OCI-LY1 (cell line): ENCODE data around the gene DBH.

ENCODE experiments used
- H2AFZ ChIP-seq: fragments of 200-600 bp; sonication (generic), shearing (Covaris generic); 2 replicates; pipeline ENCODE4 v1.6.0; 2014; ENCODE audit warnings: antibody characterized with exemption, mild to moderate bottlenecking, low read length
- H3F3A ChIP-seq: fragments of 200-600 bp; sonication (generic), shearing (Covaris generic); 2 replicates; pipeline ENCODE4 v1.6.0; 2014; ENCODE audit warnings: mild to moderate bottlenecking, antibody characterized with exemption, low read length, moderate library complexity; ENCODE audit not compliant: insufficient read depth
- H3K27ac ChIP-seq: fragments of 200-600 bp; sonication (generic); 2 replicates; pipeline ENCODE4 v1.5.1; 2014; ENCODE audit warnings: low read length, mixed run types, mild to moderate bottlenecking, low read depth; ENCODE audit not compliant: poor library complexity, severe bottlenecking
- H3K27me3 ChIP-seq: fragments of 200-600 bp; sonication (generic); 2 replicates; pipeline ENCODE4 v1.6.0; 2014; ENCODE audit warnings: antibody characterized with exemption, mild to moderate bottlenecking, low read length, moderate library complexity; ENCODE audit not compliant: insufficient read depth
- H3K36me3 ChIP-seq: fragments of 200-600 bp; sonication (generic); 2 replicates; pipeline ENCODE4 v1.6.1; 2014; ENCODE audit warnings: mild to moderate bottlenecking, antibody characterized with exemption, low read length, moderate library complexity, mixed read lengths; ENCODE audit not compliant: insufficient read depth
- H3K4me1 ChIP-seq: fragments of 200-600 bp; sonication (generic); 2 replicates; pipeline ENCODE4 v1.5.1; 2014; ENCODE audit warnings: mild to moderate bottlenecking, low read length, moderate library complexity; ENCODE audit not compliant: insufficient read depth, severe bottlenecking
- H3K4me2 ChIP-seq: fragments of 200-600 bp; sonication (generic), shearing (Covaris generic); 2 replicates; pipeline ENCODE4 v1.6.1; 2014; ENCODE audit warnings: low read length
- H3K4me3 ChIP-seq: fragments of 200-600 bp; sonication (generic); 2 replicates; pipeline ENCODE4 v1.5.1; 2014; ENCODE audit warnings: low read length, low read depth, mild to moderate bottlenecking, mixed read lengths; ENCODE audit not compliant: poor library complexity, severe bottlenecking
- H3K79me2 ChIP-seq: fragments of 200-600 bp; shearing (Covaris generic); 2 replicates; pipeline ENCODE4 v1.6.1; 2016; ENCODE audit warnings: mixed run types, low read length, mixed read lengths; ENCODE audit not compliant: insufficient read depth
- H3K9ac ChIP-seq: fragments of 200-600 bp; sonication (generic), shearing (Covaris generic); 2 replicates; pipeline ENCODE4 v1.6.1; 2014; ENCODE audit warnings: mild to moderate bottlenecking, low read length, mixed read lengths
- H3K9me2 ChIP-seq: fragments of 200-600 bp; sonication (generic), shearing (Covaris generic); 2 replicates; pipeline ENCODE4 v1.6.1; 2014; ENCODE audit warnings: low read depth, mild to moderate bottlenecking, low read length, mixed read lengths
- H3K9me3 ChIP-seq: fragments of 200-600 bp; shearing (Covaris generic); 2 replicates; pipeline ENCODE4 v1.6.1; 2014; ENCODE audit warnings: low read length, mixed read lengths
- H4K20me1 ChIP-seq: fragments of 200-600 bp; sonication (generic), shearing (Covaris generic); 2 replicates; pipeline ENCODE4 v1.6.0; 2016; ENCODE audit warnings: mild to moderate bottlenecking, low read length; ENCODE audit not compliant: insufficient read depth
- EZH2 ChIP-seq: fragments of 200-600 bp; sonication (generic), shearing (Covaris generic); IDR thresholded peaks from 2 replicates; pipeline ENCODE4 v1.8.0; 2017; ENCODE audit warnings: borderline replicate concordance, mixed run types, mild to moderate bottlenecking, antibody characterized with exemption, low read length, moderate library complexity, mixed read lengths
- TF ChIP-seq, protein P1 (sequence below): fragments of 200-600 bp; sonication (generic), shearing (Covaris generic); IDR thresholded peaks from 2 replicates; pipeline ENCODE4 v1.5.1; 2017; ENCODE audit warnings: mild to moderate bottlenecking, antibody characterized with exemption, low read length, moderate library complexity, mixed read lengths

DBH gene

DNA sequence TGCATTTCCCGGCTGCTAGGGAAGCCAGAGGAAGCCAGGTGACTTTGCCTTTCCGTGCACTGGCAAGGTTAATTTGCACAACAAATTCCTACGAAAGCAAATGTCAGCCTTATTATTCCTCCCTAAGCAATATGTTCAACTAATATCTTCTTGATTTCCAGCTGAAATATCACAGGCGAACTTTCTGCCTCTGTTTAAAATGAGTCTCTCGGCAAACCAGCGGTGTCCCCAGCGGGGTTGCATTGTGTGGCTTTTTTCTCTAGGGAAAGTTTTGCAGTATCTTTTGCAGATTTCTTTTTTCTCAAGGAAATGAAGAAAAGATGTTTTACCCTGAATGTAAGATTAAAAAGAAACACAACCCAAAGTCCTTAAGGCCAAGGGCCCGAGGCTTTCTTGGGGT lies 1.9 kb downstream of the DBH start:
- Histone ChIP-seq H3K36me3 (no peaks in the 10 kb centered on the region), H4K20me1 (no peaks in the 10 kb centered on the region), H3K9ac (no peak overlapping the region), H3K9me2 (no peaks in the 10 kb centered on the region), H3K27ac (no peak overlapping the region), H3K4me2 (no peak overlapping the region), H3K4me3 (no peak overlapping the region), H3K27me3 (0 out of 2 replicates have a peak, but pooled peaks cover 5% of the 10 kb centered on the region), H3K9me3 (no peaks in the 10 kb centered on the region), H3F3A (no peaks in the 10 kb centered on the region), H2AFZ (no peak overlapping the region), H3K79me2 (no peaks in the 10 kb centered on the region), H3K4me1 (no peaks in the 10 kb centered on the region)
- no peak for TF ChIP-seq EZH2
- TF ChIP-seq, protein P1, sequence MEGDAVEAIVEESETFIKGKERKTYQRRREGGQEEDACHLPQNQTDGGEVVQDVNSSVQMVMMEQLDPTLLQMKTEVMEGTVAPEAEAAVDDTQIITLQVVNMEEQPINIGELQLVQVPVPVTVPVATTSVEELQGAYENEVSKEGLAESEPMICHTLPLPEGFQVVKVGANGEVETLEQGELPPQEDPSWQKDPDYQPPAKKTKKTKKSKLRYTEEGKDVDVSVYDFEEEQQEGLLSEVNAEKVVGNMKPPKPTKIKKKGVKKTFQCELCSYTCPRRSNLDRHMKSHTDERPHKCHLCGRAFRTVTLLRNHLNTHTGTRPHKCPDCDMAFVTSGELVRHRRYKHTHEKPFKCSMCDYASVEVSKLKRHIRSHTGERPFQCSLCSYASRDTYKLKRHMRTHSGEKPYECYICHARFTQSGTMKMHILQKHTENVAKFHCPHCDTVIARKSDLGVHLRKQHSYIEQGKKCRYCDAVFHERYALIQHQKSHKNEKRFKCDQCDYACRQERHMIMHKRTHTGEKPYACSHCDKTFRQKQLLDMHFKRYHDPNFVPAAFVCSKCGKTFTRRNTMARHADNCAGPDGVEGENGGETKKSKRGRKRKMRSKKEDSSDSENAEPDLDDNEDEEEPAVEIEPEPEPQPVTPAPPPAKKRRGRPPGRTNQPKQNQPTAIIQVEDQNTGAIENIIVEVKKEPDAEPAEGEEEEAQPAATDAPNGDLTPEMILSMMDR: no peak

GRCh38 chr9:133638711-133639110 lies 2.5 kb downstream of the DBH start:
- H3F3A ChIP-seq: no peaks in the 10 kb centered on the region
- H4K20me1 ChIP-seq: no peaks in the 10 kb centered on the region
- TF ChIP-seq, protein P1: no peak
- no peak for TF ChIP-seq EZH2
- H3K4me3 ChIP-seq: no peak overlapping the region
- H3K9me3 ChIP-seq: no peaks in the 10 kb centered on the region
- no peak overlapping the region for H2AFZ ChIP-seq
- H3K9me2 ChIP-seq: no peaks in the 10 kb centered on the region
- H3K9ac ChIP-seq: no peak overlapping the region
- H3K36me3 ChIP-seq: no peaks in the 10 kb centered on the region
- H3K4me2 ChIP-seq: no peak overlapping the region
- H3K79me2 ChIP-seq: no peaks in the 10 kb centered on the region
- 0 out of 2 replicates have a peak, but pooled peaks cover 5% of the 10 kb centered on the region for H3K27me3 ChIP-seq
- H3K27ac ChIP-seq: no peak overlapping the region
- no peaks in the 10 kb centered on the region for H3K4me1 ChIP-seq

DNA sequence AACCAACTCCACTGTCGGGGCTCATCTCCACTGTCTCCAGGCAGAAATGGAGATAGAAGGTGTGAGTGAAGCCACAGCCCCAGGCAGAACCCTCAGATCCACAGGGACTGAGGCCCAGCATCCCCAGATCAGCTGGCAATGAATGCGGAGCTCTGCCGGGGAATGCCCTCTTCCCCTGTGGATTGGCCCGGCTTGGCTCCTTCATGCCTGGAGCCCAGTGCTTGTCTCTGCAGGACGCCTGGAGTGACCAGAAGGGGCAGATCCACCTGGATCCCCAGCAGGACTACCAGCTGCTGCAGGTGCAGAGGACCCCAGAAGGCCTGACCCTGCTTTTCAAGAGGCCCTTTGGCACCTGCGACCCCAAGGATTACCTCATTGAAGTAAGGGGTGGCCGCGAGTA lies 3.5 kb downstream of the DBH start:
- 0 out of 2 replicates have a peak, but pooled peaks cover 5% of the 10 kb centered on the region for H3K27me3 ChIP-seq
- H3K36me3 ChIP-seq: no peaks in the 10 kb centered on the region
- no peaks in the 10 kb centered on the region for H3K79me2 ChIP-seq
- H3K4me3 ChIP-seq: no peak overlapping the region
- H3K4me1 ChIP-seq: no peaks in the 10 kb centered on the region
- H3K9me3 ChIP-seq: no peaks in the 10 kb centered on the region
- H3K9ac ChIP-seq: no peak overlapping the region
- H4K20me1 ChIP-seq: no peaks in the 10 kb centered on the region
- no peak overlapping the region for H2AFZ ChIP-seq
- TF ChIP-seq, protein P1: no peak
- TF ChIP-seq EZH2: no peak
- H3F3A ChIP-seq: no peaks in the 10 kb centered on the region
- no peak overlapping the region for H3K4me2 ChIP-seq
- H3K27ac ChIP-seq: no peak overlapping the region
- no peaks in the 10 kb centered on the region for H3K9me2 ChIP-seq
